Astrocyte (in vitro differentiated cells and primary cell): ENCODE data around the gene EEF2KMT. TPM values are rescaled to one million over a fixed set of nuclear protein-coding genes. Genes with fewer than 3 reads are reported as not detected.
"Not testable (repeated sequence)": the region's sequence is repeated elsewhere in the genome, so short reads cannot be mapped to it uniquely, and the experiment has no call there.

ENCODE experiments used
- DNase-seq: peaks from one replicate; pipeline ENCODE4 v3.0.0-alpha.2; 2010; ENCODE audit warnings: low read depth
- FAIRE-seq: peaks from 2 replicates; lab custom pipeline; 2011; peaks lifted over from hg19 to GRCh38; lab: Jason Lieb, UNC
- H2AFZ ChIP-seq: 2 replicates; pipeline ENCODE4 v1.6.0; 2012; ENCODE audit warnings: low read depth, low read length, inconsistent platforms
- H3K27ac ChIP-seq: 2 replicates; pipeline ENCODE4 v1.5.1; 2011; ENCODE audit warnings: low read depth, low read length, inconsistent platforms
- H3K27me3 ChIP-seq: 2 replicates; pipeline ENCODE4 v1.6.0; 2011; ENCODE audit warnings: low read length, inconsistent platforms; ENCODE audit not compliant: insufficient read depth
- H3K36me3 ChIP-seq: 2 replicates; pipeline ENCODE4 v1.5.1; 2011; ENCODE audit warnings: low read length, inconsistent platforms; ENCODE audit not compliant: insufficient read depth
- H3K4me1 ChIP-seq: 2 replicates; pipeline ENCODE4 v1.5.1; 2011; ENCODE audit warnings: low read length, inconsistent platforms; ENCODE audit not compliant: insufficient read depth
- H3K4me2 ChIP-seq: 2 replicates; pipeline ENCODE4 v1.6.0; 2012; ENCODE audit warnings: low read length, inconsistent platforms
- H3K4me3 ChIP-seq: 2 replicates; pipeline ENCODE4 v1.5.1; 2011; ENCODE audit warnings: low read depth, mild to moderate bottlenecking, low read length, inconsistent platforms; ENCODE audit not compliant: insufficient read depth
- H3K79me2 ChIP-seq: 2 replicates; pipeline ENCODE4 v1.6.0; 2012; ENCODE audit warnings: mild to moderate bottlenecking, low read length, inconsistent platforms; ENCODE audit not compliant: insufficient read depth
- H3K9ac ChIP-seq: 2 replicates; pipeline ENCODE4 v1.6.0; 2012; ENCODE audit warnings: mild to moderate bottlenecking, low read length, inconsistent platforms
- H3K9me3 ChIP-seq: 2 replicates; pipeline ENCODE4 v1.5.1; 2012; ENCODE audit warnings: low read depth, mild to moderate bottlenecking, low read length, inconsistent platforms; ENCODE audit not compliant: insufficient read depth
- H4K20me1 ChIP-seq: 2 replicates; pipeline ENCODE4 v1.6.0; 2012; ENCODE audit warnings: low read length, inconsistent platforms; ENCODE audit not compliant: insufficient read depth
- H3K27ac Mint-ChIP-seq: one replicate; pipeline ENCODE4 v1.8.0; 2021; ENCODE audit warnings: mild to moderate bottlenecking, mixed read lengths; ENCODE audit not compliant: unreplicated experiment
- H3K27me3 Mint-ChIP-seq: one replicate; pipeline ENCODE4 v1.8.0; 2021; ENCODE audit warnings: low read depth, mixed read lengths; ENCODE audit not compliant: unreplicated experiment
- H3K36me3 Mint-ChIP-seq: one replicate; pipeline ENCODE4 v1.8.0; 2021; ENCODE audit warnings: low read depth, mixed read lengths; ENCODE audit not compliant: unreplicated experiment
- H3K4me1 Mint-ChIP-seq: one replicate; pipeline ENCODE4 v1.8.0; 2021; ENCODE audit warnings: low read depth, mixed read lengths; ENCODE audit not compliant: unreplicated experiment
- H3K4me3 Mint-ChIP-seq: one replicate; pipeline ENCODE4 v1.8.0; 2021; ENCODE audit warnings: mild to moderate bottlenecking, moderate library complexity, mixed read lengths; ENCODE audit not compliant: unreplicated experiment
- H3K9me3 Mint-ChIP-seq: one replicate; pipeline ENCODE4 v1.8.0; 2021; ENCODE audit warnings: mild to moderate bottlenecking, mixed read lengths; ENCODE audit not compliant: unreplicated experiment
- EZH2 ChIP-seq: IDR thresholded peaks from 2 replicates; pipeline ENCODE4 v1.6.1; 2012; ENCODE audit warnings: mild to moderate bottlenecking, low read length, inconsistent platforms; ENCODE audit not compliant: insufficient read depth
- total RNA-seq: library from RNA; stranded (reverse); gene quantifications from 2 replicates; pipeline ENCODE4 v1.2.1, GENCODE V29; 2021
- TF ChIP-seq, protein P1 (sequence below): IDR thresholded peaks from 2 replicates; pipeline ENCODE4 v1.5.1; 2011; ENCODE audit warnings: low read depth, mild to moderate bottlenecking, inconsistent platforms, low read length, moderate library complexity; ENCODE audit not compliant: insufficient read depth

EEF2KMT gene
- total RNA-seq, 1 donor from 2014 or later = 9.2 TPM

DNA sequence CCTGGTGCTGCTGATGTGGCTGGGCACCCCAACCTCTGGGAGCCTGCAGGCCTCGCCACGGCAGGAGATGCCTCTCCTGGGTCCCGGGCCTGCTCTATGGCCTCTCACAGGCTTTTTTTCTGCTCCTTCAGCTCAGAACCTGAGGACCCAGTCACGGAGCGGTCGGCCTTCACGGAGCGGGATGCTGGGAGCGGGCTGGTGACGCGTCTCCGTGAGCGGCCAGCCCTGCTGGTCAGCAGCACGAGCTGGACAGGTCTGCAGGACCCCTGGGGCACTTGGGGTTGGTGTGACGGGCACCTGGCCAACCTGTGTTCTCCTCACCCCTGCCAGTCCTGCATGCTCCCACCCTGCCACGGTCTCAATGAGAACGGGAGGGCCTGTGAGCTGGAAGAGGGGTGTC is 19.0 kb downstream of the EEF2KMT start:
- no peaks in the 10 kb centered on the region for H3K27me3 ChIP-seq
- no peak overlapping the region for H3K4me3 Mint-ChIP-seq
- no peak overlapping the region for H3K9ac ChIP-seq
- H3K27me3 Mint-ChIP-seq = no peaks in the 10 kb centered on the region
- H3K4me1 ChIP-seq = no peaks in the 10 kb centered on the region
- peaks cover 14% of the 10 kb centered on the region for H4K20me1 ChIP-seq
- H3K36me3 ChIP-seq = peaks cover 11% of the 10 kb centered on the region
- H3K4me2 ChIP-seq = no peak overlapping the region
- no peak overlapping the region for H3K27ac Mint-ChIP-seq
- no peak overlapping the region for H2AFZ ChIP-seq
- H3K27ac ChIP-seq = no peak overlapping the region
- H3K4me1 Mint-ChIP-seq = no peaks in the 10 kb centered on the region
- TF ChIP-seq, protein P1, sequence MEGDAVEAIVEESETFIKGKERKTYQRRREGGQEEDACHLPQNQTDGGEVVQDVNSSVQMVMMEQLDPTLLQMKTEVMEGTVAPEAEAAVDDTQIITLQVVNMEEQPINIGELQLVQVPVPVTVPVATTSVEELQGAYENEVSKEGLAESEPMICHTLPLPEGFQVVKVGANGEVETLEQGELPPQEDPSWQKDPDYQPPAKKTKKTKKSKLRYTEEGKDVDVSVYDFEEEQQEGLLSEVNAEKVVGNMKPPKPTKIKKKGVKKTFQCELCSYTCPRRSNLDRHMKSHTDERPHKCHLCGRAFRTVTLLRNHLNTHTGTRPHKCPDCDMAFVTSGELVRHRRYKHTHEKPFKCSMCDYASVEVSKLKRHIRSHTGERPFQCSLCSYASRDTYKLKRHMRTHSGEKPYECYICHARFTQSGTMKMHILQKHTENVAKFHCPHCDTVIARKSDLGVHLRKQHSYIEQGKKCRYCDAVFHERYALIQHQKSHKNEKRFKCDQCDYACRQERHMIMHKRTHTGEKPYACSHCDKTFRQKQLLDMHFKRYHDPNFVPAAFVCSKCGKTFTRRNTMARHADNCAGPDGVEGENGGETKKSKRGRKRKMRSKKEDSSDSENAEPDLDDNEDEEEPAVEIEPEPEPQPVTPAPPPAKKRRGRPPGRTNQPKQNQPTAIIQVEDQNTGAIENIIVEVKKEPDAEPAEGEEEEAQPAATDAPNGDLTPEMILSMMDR = no peak
- no peak for TF ChIP-seq EZH2
- no peaks in the 10 kb centered on the region for H3K9me3 Mint-ChIP-seq
- peaks cover 16% of the 10 kb centered on the region for H3K36me3 Mint-ChIP-seq
- no peak for FAIRE-seq
- peaks cover 12% of the 10 kb centered on the region for H3K79me2 ChIP-seq
- no peaks in the 10 kb centered on the region for H3K9me3 ChIP-seq
- no peak for DNase-seq
- H3K4me3 ChIP-seq = no peak overlapping the region

DNA sequence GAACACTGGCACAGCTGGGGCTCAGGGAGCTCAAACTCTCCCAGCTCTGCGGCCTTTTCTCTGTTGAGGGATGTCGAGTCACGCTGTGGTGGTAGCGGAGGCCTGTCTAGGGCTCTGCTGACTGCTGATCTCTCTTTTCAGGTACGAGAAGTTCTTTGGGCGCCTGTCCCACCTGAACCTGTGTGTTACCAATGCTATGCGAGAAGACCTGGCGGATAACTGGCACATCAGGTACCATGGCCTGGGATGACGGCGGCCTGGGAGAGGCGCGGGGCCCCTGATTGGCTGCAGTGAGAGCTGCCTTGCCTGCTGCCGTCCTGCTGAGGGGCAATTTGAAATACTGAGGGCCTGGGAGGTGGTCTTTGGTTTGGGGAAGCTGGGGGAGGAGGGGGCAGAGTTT is 20.3 kb downstream of the EEF2KMT start:
- H3K4me1 ChIP-seq = peaks cover 8% of the 10 kb centered on the region
- H3K27me3 ChIP-seq = no peaks in the 10 kb centered on the region
- Mint-ChIP-seq H3K9me3 (no peaks in the 10 kb centered on the region), H3K4me3 (no peak overlapping the region), H3K27ac (no peak overlapping the region), H3K4me1 (peaks cover 6% of the 10 kb centered on the region), H3K27me3 (no peaks in the 10 kb centered on the region), H3K36me3 (peaks cover 16% of the 10 kb centered on the region)
- H3K27ac ChIP-seq = no peak overlapping the region
- FAIRE-seq (no peak), DNase-seq (no peak)
- no peak overlapping the region for H3K9ac ChIP-seq
- H3K79me2 ChIP-seq = peaks cover 25% of the 10 kb centered on the region
- no peak overlapping the region for H3K4me3 ChIP-seq
- H3K9me3 ChIP-seq = no peaks in the 10 kb centered on the region
- H3K36me3 ChIP-seq = peaks cover 11% of the 10 kb centered on the region
- peaks cover 14% of the 10 kb centered on the region for H4K20me1 ChIP-seq
- no peak overlapping the region for H2AFZ ChIP-seq
- no peak overlapping the region for H3K4me2 ChIP-seq
- TF ChIP-seq, protein P1 = no peak
- TF ChIP-seq EZH2 = no peak

DNA sequence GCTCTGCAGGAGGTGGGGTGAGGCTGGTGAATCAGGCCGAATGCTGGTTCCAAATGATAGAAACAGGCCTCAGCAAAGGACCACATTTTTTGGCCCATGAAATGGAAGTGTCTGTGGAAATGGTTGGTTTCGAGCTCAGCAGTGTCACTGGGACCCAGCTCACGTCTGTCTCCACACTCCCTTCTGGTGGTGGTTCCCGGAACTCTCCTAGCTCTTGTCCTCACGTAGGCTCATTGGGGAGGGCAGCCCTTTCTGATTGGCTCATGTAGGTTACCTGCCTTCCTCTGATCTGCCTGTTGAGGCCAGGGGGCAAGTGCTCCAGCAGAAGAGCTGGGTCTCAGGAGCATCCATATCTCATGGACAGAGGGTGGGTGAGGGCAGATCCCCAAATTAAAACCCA is 22.0 kb downstream of the EEF2KMT start:
- no peaks in the 10 kb centered on the region for H3K27me3 Mint-ChIP-seq
- no peak overlapping the region for H3K27ac Mint-ChIP-seq
- Histone ChIP-seq H3K4me2 (no peak overlapping the region), H3K4me1 (peaks cover 11% of the 10 kb centered on the region), H3K36me3 (peaks cover 11% of the 10 kb centered on the region), H2AFZ (no peak overlapping the region), H3K9ac (no peak overlapping the region), H3K4me3 (no peak overlapping the region), H3K27me3 (no peaks in the 10 kb centered on the region), H3K27ac (no peak overlapping the region), H3K79me2 (peaks cover 29% of the 10 kb centered on the region), H4K20me1 (peaks cover 14% of the 10 kb centered on the region), H3K9me3 (no peaks in the 10 kb centered on the region)
- H3K4me3 Mint-ChIP-seq = no peak overlapping the region
- TF ChIP-seq, protein P1 = no peak
- no peak for TF ChIP-seq EZH2
- DNase-seq = no peak
- no peak for FAIRE-seq
- no peaks in the 10 kb centered on the region for H3K9me3 Mint-ChIP-seq
- peaks cover 6% of the 10 kb centered on the region for H3K4me1 Mint-ChIP-seq
- H3K36me3 Mint-ChIP-seq = peaks cover 16% of the 10 kb centered on the region

DNA sequence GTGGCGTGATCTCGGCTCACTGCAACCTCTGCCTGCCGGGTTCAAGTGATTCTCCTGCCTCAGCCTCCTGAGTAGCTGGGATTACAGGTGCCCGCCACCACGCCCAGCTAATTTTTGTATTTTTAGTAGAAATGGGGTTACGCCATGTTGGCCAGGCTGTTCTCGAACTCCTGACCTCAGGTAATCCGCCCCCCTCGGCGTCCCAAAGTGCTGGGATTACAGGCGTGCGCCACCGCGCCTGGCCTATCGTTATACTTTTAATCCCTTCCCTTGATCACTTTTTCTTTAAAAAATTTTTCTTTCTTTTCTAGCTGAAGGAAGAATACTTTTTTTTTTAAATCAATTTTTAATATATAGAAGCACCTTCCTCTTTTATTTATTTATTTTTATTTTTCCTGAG is 23.8 kb downstream of the EEF2KMT start:
- H3K4me3 ChIP-seq, H2AFZ ChIP-seq, H3K4me3 Mint-ChIP-seq, H3K4me2 ChIP-seq, DNase-seq, H3K27me3 ChIP-seq, H3K9ac ChIP-seq, FAIRE-seq, H3K27ac Mint-ChIP-seq, H3K9me3 Mint-ChIP-seq, H3K9me3 ChIP-seq, H3K27me3 Mint-ChIP-seq, H3K4me1 Mint-ChIP-seq, H3K27ac ChIP-seq: not testable (repeated sequence)
- Histone ChIP-seq H4K20me1 (peaks cover 14% of the 10 kb centered on the region), H3K79me2 (peaks cover 29% of the 10 kb centered on the region), H3K4me1 (peaks cover 11% of the 10 kb centered on the region), H3K36me3 (peaks cover 11% of the 10 kb centered on the region)
- peaks cover 12% of the 10 kb centered on the region for H3K36me3 Mint-ChIP-seq
